22Rv1 (cell line): ENCODE measurements around the gene ELMO3.
A peak's percentile ranks its signal among the peaks of the same experiment; 100 is the strongest.

Experiments
- CTCF ChIP-seq: fragments of 450-650 bp; IDR thresholded peaks from 2 replicates; pipeline ENCODE4 v1.5.1; 2017; ENCODE audit warnings: mild to moderate bottlenecking
- ZFX ChIP-seq: fragments of 450-650 bp; IDR thresholded peaks from 2 replicates; pipeline ENCODE4 v1.6.1; 2017; ENCODE audit warnings: antibody characterized with exemption, borderline replicate concordance

GRCh38 chr16:67199011-67199807, at the start of gene ELMO3:
- peak; percentile 90 for TF ChIP-seq CTCF
- TF ChIP-seq ZFX, result no peak
